Parathyroid adenoma (tissue), 2 donors: ENCODE measurements around the gene AP5S1.

ENCODE experiments used
- H2AFZ ChIP-seq: fragments of 300-600 bp; sonication (generic); one replicate; pipeline ENCODE4 v1.7.0; 2017; ENCODE audit warnings: antibody characterized with exemption, mild to moderate bottlenecking
- H3K27ac ChIP-seq: fragments of 300-600 bp; sonication (generic); one replicate; pipeline ENCODE4 v1.7.0; 2017
- H3K27me3 ChIP-seq: fragments of 300-600 bp; sonication (generic); one replicate; pipeline ENCODE4 v1.7.0; 2017; ENCODE audit warnings: low read length; ENCODE audit not compliant: control insufficient read depth, insufficient read depth
- H3K36me3 ChIP-seq: fragments of 300-600 bp; sonication (generic); one replicate; pipeline ENCODE4 v1.7.0; 2017; ENCODE audit warnings: low read length; ENCODE audit not compliant: control insufficient read depth, insufficient read depth
- H3K4me1 ChIP-seq: fragments of 300-600 bp; sonication (generic); one replicate; pipeline ENCODE4 v1.7.0; 2017; ENCODE audit warnings: control low read depth
- H3K4me2 ChIP-seq: fragments of 300-600 bp; sonication (generic); one replicate; pipeline ENCODE4 v1.7.0; 2017; ENCODE audit warnings: low read length
- H3K4me3 ChIP-seq: fragments of 300-600 bp; sonication (generic); one replicate; pipeline ENCODE4 v1.7.0; 2017; ENCODE audit warnings: low read depth, low read length
- H3K79me2 ChIP-seq: fragments of 300-600 bp; sonication (generic); one replicate; pipeline ENCODE4 v1.7.0; 2017; ENCODE audit warnings: control low read depth
- H3K9ac ChIP-seq: fragments of 300-600 bp; sonication (generic); one replicate; pipeline ENCODE4 v1.7.0; 2017; ENCODE audit warnings: mild to moderate bottlenecking
- H3K9me3 ChIP-seq: fragments of 300-600 bp; sonication (generic); one replicate; pipeline ENCODE4 v1.7.0; 2017; ENCODE audit warnings: low read length; ENCODE audit not compliant: control insufficient read depth
- TF ChIP-seq, protein P1 (sequence below): fragments of 300-600 bp; sonication (generic); IDR thresholded peaks from one replicate; pipeline ENCODE4 v1.7.0; 2017; ENCODE audit warnings: antibody characterized with exemption, mild to moderate bottlenecking
- donor health status: primary hyperparathyroidism.

AP5S1 gene

DNA sequence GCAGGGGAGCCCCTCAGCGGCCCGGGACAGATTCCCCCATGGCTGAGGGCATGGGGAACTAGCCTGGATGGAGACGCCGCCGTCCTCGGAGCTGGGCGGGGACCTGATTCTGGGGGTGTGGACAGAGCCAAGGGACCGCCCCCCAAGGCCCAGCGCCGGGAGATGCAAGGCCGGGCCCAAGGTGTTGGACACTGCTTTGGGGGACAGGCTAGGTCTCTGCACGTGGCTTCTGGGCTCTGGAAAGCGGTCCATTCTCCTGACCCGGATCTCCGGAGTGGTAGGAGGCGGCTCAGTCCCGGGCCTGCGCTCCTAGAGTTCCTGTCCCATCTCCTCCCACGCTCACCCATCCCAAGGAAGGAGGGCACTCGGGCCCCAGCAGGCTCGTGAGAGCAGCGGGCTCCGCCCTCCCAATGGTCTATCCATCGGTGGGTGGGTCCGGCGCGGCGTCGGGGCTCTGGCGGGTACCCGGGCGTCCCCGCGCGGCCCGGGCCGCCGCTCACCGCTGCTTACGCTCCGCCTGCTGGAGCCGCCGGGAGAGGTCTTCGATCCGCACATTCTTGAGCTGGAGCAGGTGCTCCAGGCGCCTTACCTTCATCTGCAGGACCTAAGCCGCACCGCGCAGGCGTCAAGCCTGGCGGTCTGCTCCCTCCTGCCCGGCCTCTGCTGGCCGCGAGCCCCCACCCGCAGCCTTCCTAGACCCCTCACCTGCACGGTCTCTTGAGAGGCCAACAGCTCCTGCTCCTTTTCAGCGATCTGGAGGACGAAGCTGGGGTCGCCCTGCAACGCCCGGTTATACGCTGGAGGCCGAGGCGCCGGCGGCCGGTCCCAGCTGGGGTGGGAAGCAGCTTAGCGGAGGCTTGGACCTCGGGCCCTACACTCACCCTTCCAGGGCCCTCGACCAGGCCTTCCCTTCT lies 42.4 kb upstream of the AP5S1 start:
- Histone ChIP-seq H2AFZ (peak overlapping the region; percentile 99), H3K36me3 (no peaks in the 10 kb centered on the region), H3K79me2 (no peaks in the 10 kb centered on the region), H3K27me3 (no peaks in the 10 kb centered on the region), H3K27ac (peak overlapping the region; percentile 27), H3K4me2 (peak overlapping the region; percentile 86), H3K4me3 (peak overlapping the region; percentile 60), H3K9me3 (no peaks in the 10 kb centered on the region), H3K9ac (no peak overlapping the region), H3K4me1 (peaks cover 11% of the 10 kb centered on the region)
- TF ChIP-seq, protein P1, sequence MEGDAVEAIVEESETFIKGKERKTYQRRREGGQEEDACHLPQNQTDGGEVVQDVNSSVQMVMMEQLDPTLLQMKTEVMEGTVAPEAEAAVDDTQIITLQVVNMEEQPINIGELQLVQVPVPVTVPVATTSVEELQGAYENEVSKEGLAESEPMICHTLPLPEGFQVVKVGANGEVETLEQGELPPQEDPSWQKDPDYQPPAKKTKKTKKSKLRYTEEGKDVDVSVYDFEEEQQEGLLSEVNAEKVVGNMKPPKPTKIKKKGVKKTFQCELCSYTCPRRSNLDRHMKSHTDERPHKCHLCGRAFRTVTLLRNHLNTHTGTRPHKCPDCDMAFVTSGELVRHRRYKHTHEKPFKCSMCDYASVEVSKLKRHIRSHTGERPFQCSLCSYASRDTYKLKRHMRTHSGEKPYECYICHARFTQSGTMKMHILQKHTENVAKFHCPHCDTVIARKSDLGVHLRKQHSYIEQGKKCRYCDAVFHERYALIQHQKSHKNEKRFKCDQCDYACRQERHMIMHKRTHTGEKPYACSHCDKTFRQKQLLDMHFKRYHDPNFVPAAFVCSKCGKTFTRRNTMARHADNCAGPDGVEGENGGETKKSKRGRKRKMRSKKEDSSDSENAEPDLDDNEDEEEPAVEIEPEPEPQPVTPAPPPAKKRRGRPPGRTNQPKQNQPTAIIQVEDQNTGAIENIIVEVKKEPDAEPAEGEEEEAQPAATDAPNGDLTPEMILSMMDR, result peak; percentile 12

DNA sequence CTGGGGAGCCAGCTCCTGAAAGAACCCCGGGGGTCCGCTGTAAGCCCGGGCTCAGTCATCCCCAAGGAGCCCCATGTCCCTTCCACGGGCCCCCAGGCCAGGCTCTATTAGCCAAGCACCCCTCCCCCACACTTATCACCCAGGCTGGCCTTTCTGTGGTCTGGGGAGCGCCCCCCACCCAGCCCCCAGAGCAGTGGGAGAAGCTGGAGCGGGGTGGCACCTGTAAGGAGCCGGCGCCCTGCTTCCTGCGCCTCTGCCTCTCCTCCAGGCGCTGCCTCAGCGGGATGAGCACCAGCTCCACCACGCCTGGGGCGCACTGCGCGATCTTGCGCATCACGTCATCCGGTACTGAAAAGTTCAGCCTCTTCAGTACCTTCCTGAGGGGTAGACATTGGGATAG lies 41.4 kb upstream of the AP5S1 start:
- no peaks in the 10 kb centered on the region for H3K27me3 ChIP-seq
- H3K27ac ChIP-seq, result no peak overlapping the region
- H3K36me3 ChIP-seq, result no peaks in the 10 kb centered on the region
- H3K9ac ChIP-seq, result no peak overlapping the region
- no peak overlapping the region for H2AFZ ChIP-seq
- no peak overlapping the region for H3K4me3 ChIP-seq
- no peaks in the 10 kb centered on the region for H3K79me2 ChIP-seq
- TF ChIP-seq, protein P1, result no peak
- H3K4me2 ChIP-seq, result no peak overlapping the region
- H3K4me1 ChIP-seq, result peaks cover 11% of the 10 kb centered on the region
- no peaks in the 10 kb centered on the region for H3K9me3 ChIP-seq

DNA sequence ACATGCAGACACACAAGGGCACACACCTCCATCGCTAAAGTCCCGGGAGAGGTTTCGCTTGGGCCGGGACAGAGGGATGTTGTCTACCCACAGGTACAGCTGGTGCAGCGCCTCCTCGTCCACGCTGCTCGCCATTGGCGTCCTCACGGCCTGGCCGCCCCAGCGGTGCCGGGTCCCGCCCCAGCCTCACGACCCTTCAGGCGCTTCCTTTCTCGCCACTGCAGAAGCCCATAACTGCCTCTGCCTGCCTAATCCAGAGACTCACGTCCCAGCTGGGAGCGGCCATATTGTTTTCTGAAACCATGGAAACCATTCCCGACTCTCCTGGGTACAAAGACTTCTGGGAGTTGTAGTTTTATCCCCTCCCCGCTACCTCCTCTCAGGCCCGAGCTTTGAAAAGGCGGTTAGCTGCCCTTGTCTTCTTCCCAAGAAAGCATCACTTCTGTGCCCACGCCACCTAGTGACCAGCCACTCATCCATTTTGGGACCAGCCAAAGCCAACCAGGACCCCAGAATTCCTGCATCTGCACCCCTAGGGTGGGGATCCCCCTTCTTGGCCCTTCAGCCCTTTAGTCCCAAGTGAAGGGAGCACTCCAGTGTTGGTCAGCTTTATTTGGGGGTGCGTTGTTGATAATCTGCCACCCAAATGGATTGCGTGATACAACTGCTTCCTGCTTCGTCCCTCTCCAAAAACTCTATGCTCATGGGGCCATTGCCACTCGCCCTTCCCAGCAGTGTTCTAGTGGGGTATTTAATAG lies 39.0 kb upstream of the AP5S1 start, which contains the start of gene SPEF1:
TSS of gene SPEF1 (minus strand) at position 296 of the 758 bp plus-strand sequence. CDS start at position 135, 161 bp downstream.
- H3K4me3 ChIP-seq, result peak within 1 kb of the TSS; percentile 42
- peak within 1 kb of the TSS; percentile 85 for H2AFZ ChIP-seq
- no peaks in the 10 kb centered on the region for H3K27me3 ChIP-seq
- no peaks in the 10 kb centered on the region for H3K79me2 ChIP-seq
- TF ChIP-seq, protein P1, result peak; percentile 63
- peaks cover 25% of the 10 kb centered on the region for H3K4me1 ChIP-seq
- no peak within 1 kb of the TSS for H3K27ac ChIP-seq
- no peaks in the 10 kb centered on the region for H3K36me3 ChIP-seq
- H3K4me2 ChIP-seq, result peak within 1 kb of the TSS; percentile 64
- no peak within 1 kb of the TSS for H3K9ac ChIP-seq
- H3K9me3 ChIP-seq, result no peaks in the 10 kb centered on the region

DNA sequence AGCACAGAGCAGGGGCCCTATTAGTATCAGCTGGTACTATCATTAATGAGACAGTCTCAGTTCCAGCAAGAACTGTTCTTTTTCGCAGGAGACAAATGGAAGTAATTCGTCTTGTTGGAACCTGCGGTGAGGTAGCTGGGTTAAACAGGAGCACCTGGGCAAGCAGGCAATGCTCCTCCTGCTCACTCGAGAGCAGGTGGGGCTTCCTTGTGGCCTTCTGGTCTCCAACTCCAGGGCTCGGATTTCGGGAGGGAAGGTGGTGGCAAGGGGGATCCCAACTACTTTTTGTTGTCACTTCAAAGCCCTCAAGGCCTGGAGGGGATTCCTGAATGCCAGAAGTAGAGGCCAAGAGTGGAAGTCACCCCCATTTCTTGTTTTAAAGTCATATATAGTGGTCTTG lies 37.8 kb upstream of the AP5S1 start:
- TF ChIP-seq, protein P1, result no peak
- H3K4me2 ChIP-seq, result no peak overlapping the region
- H3K4me3 ChIP-seq, result no peak overlapping the region
- no peak overlapping the region for H3K9ac ChIP-seq
- peaks cover 1% of the 10 kb centered on the region for H3K79me2 ChIP-seq
- H3K4me1 ChIP-seq, result peaks cover 30% of the 10 kb centered on the region
- peak overlapping the region; percentile 5 for H3K27ac ChIP-seq
- H3K36me3 ChIP-seq, result no peaks in the 10 kb centered on the region
- H3K9me3 ChIP-seq, result no peaks in the 10 kb centered on the region
- no peak overlapping the region for H2AFZ ChIP-seq
- H3K27me3 ChIP-seq, result no peaks in the 10 kb centered on the region
